ENCODE measurements around the gene CHGA.

The CHGA gene

GRCh38 chr14:92905667-92906066, 17.3 kb upstream of the CHGA start:
- no peak for DNase-seq

- DNase-seq: no peak
These were observed 16.5 kb upstream of the CHGA start for GRCh38 chr14:92906420-92906819.

GRCh38 chr14:92906823-92907222, 16.1 kb upstream of the CHGA start:
- no peak for DNase-seq

- no peak for DNase-seq
These were observed 15.5 kb upstream of the CHGA start for GRCh38 chr14:92907316-92907911.

GRCh38 chr14:92914087-92914656, 8.8 kb upstream of the CHGA start:
- peak in 1 of 2 experiments; percentile 22 for DNase-seq

- DNase-seq: no peak
These were observed 6.7 kb upstream of the CHGA start for GRCh38 chr14:92916201-92916600.

GRCh38 chr14:92917041-92917940, 5.7 kb upstream of the CHGA start:
- DNase-seq: no peak

GRCh38 chr14:92917956-92918355, 5.0 kb upstream of the CHGA start:
- no peak for DNase-seq

GRCh38 chr14:92920001-92920400, 2.9 kb upstream of the CHGA start:
- DNase-seq: no peak

GRCh38 chr14:92922155-92922735, 705 bp upstream of the CHGA start:
- no peak for DNase-seq

GRCh38 chr14:92923744-92924103, 774 bp downstream of the CHGA start:
- no peak for DNase-seq

- DNase-seq: no peak
These were observed 1.3 kb downstream of the CHGA start for GRCh38 chr14:92924247-92924646.

- DNase-seq: no peak
These were observed 2.5 kb downstream of the CHGA start for GRCh38 chr14:92925446-92925845.

- no peak for DNase-seq
These were observed 3.4 kb downstream of the CHGA start for GRCh38 chr14:92926180-92926845.

GRCh38 chr14:92926931-92927330, 4.0 kb downstream of the CHGA start:
- no peak for DNase-seq

GRCh38 chr14:92927349-92928257, 4.7 kb downstream of the CHGA start:
- no peak for DNase-seq

- no peak for DNase-seq
These were observed 5.3 kb downstream of the CHGA start for GRCh38 chr14:92928258-92928629.

- no peak for DNase-seq
These were observed 6.2 kb downstream of the CHGA start for GRCh38 chr14:92928961-92929688.

GRCh38 chr14:92929689-92930608, 7.0 kb downstream of the CHGA start:
- DNase-seq: no peak
